Amygdala (tissue), 56 donors: ENCODE results near the gene LYG1.
"Not testable (repeated sequence)": the region's sequence is repeated elsewhere in the genome, so short reads cannot be mapped to it uniquely, and the experiment has no call there.

ENCODE experiments used
- DNase-seq, 56 donors: peaks; one replicate each; lab custom pipeline; 2025; lab: John Stamatoyannopoulos, UW

The LYG1 gene

GRCh38 chr2:99278195-99278765, 22.7 kb downstream of the LYG1 start:
- DNase-seq = not testable (repeated sequence)

- no peak for DNase-seq
These were observed 25.1 kb downstream of the LYG1 start for GRCh38 chr2:99275882-99276281.

GRCh38 chr2:99261242-99261641, 39.8 kb downstream of the LYG1 start:
- no peak for DNase-seq

GRCh38 chr2:99260184-99260583, 40.8 kb downstream of the LYG1 start:
- DNase-seq = no peak

GRCh38 chr2:99259465-99259864, 41.5 kb downstream of the LYG1 start:
- DNase-seq = no peak

DNA sequence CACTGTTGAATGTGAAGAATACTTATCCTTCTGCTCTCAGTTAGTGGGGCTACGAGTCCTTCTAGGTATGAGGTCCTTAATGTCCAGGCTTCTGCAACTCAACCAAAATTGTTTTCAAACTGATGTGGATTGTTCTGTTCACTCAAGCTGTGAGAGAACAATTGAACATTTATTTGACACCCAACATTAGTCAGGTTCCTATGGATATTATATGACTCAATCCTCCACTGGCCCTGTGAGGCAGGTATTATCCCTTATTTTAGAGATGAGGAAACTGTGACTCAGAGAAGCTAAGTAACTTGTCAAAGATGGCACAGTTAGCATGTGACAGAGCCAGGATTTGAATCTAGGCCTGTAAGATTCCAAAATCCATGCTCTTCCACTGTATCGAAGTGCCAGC, 44.3 kb downstream of the LYG1 start:
- no peak for DNase-seq

DNA sequence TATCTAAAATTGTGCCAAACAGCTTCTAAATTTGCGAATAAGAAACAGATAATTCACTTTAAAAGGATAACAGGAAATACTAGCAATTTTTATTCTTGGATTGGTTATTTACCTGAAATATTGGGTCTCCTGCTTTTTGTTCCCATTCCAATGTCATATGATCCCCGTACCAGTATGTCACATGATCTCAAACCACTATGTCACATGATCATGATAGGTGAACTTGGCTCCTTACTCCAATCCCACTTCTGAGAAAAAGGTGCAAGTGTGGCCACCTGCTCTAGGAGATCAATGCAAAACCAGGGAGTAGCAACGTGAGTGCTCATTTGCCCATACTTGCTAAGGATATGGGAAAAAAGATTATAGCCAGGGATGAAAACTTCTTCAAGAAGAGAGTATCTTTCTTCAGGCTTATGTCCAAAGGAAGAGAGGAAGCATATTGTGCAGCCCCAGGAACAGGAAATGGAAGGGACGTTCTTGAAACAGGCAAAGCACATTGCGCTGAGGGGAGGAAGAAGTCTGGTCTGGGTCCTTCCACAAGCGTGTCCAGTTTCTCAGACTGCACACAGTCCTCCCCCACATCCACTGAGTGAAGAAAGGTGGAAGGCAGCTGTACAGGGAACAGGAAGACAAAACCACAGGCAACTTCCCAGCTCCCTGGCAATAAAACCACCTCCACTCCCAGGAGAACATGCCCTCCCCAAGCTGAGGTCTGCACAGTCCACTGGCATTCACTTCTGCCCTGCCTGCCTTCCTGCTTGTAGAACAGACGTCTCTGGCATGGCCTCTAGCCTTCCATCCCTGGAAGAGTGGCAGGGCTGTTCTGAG, 45.3 kb downstream of the LYG1 start, which contains the start of gene LYG2:
TSS of gene LYG2 (minus strand) at position 176 of the 828 bp plus-strand sequence. CDS start 1,406 bp downstream, outside the sequence.
- no peak for DNase-seq

DNA sequence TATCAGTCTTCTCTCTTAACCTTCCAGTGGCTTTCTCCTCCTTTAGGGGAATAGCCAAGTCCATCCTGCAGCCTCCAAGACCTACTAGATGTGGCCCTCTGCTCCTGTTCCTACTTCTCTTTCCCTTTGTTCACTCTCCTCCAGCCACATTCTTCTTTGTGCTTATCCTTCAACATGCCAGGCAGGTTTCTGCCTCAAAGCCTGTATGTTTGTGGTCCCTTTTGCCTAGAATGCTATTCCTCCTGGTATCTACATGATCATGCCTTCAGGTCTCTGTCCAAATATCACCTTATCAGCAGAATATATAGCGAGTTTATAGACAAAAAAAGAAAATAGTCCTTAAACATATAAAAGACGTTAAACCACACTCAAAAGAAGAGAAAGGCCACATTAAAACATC, 51.0 kb downstream of the LYG1 start:
- no peak for DNase-seq

- peak in 1 of 56 donors; percentile 2 for DNase-seq
These were observed 58.8 kb downstream of the LYG1 start for GRCh38 chr2:99242151-99242550.

DNA sequence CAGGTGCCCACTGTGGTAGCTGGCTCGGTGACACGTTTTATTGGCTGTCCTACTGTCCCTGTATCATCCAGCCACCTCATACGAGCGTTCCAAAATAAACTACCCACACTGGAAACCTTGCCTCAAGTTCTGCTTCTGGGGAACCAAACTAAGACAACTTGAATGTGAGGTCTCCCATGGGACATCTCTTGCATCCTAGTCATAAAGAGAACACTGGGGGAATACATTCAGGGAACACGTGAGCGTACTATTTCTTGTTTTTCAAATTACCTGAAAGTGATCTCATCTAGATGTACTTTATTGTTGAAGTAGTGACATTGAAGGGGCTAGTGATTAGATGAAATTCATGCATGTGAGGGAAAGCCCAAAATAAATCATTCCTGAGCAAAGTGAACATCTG, 60.6 kb downstream of the LYG1 start:
- DNase-seq = no peak

DNA sequence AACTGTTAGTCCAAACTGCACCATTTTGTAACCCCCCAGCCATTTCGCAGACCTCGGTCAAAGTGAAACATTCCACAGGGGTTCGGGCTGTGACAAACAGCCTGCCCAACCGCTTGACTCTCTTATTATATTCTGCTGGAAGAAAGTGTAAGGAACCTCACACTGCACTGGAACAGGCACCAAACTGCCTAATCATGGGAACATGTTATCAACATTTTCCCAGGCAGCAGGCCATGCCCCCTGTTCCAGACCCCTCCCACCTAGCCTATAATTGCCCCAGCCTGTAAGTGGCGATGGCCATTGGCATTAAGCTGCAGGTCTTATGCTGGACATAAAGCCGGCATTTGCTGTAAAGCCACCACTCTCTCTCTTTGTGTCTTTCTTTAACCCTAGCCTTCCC, 62.4 kb downstream of the LYG1 start:
- DNase-seq = no peak
